K562 (cell line): ENCODE measurements around the gene SSBP1. TPM values are rescaled to one million over a fixed set of nuclear protein-coding genes. Genes with fewer than 3 reads are reported as not detected.
A peak's percentile ranks its signal among the peaks of the same experiment; 100 is the strongest.

ENCODE experiments used
- BHLHE40 ChIP-seq: IDR thresholded peaks from 2 replicates; pipeline ENCODE4 v1.6.1; 2011; ENCODE audit warnings: low read length, improper control_type of control experiment
- CBX8 ChIP-seq: fragments of 200-600 bp; sonication (generic); IDR thresholded peaks from 2 replicates; pipeline ENCODE4 v1.6.1; 2012; ENCODE audit warnings: borderline replicate concordance, mixed run types, low read depth, mild to moderate bottlenecking, moderate library complexity, mixed read lengths, low read length, control low read depth, inconsistent platforms; ENCODE audit not compliant: poor library complexity, severe bottlenecking; ENCODE audit errors: extremely low read depth
- FOXM1 ChIP-seq, 2 experiments: fragments of 450-650 bp in 1 of 2; sonication (generic) in 1 of 2; formaldehyde crosslinking in 1 of 2; IDR thresholded peaks; 2 replicates each; pipeline versions ENCODE4 v1.6.1 to v1.9.0; 2017 to 2022; ENCODE audit warnings: low read depth in 2 of 2, mild to moderate bottlenecking in 2 of 2, missing genetic modification reagents in 1 of 2, moderate library complexity in 1 of 2
- HMGN3 ChIP-seq: IDR thresholded peaks from 2 replicates; pipeline ENCODE4 v1.6.1; 2011; ENCODE audit warnings: borderline replicate concordance, low read depth, mild to moderate bottlenecking, mixed read lengths, low read length; ENCODE audit not compliant: insufficient read length; ENCODE audit errors: extremely low read depth
- KLF10 ChIP-seq: fragments of 250-450 bp; sonication (Bioruptor Pico); IDR thresholded peaks from 2 replicates; pipeline ENCODE4 v1.6.1; 2021; ENCODE audit warnings: matching md5 sums
- MAFF ChIP-seq: IDR thresholded peaks from 2 replicates; pipeline ENCODE4 v1.6.1; 2012; ENCODE audit warnings: low read length, improper control_type of control experiment
- PRMT5 ChIP-seq: sonication (generic); formaldehyde crosslinking; IDR thresholded peaks from 2 replicates; pipeline ENCODE4 v1.5.0; 2020; ENCODE audit warnings: missing genetic modification reagents
- RBBP5 ChIP-seq: fragments of 200-600 bp; sonication (generic); IDR thresholded peaks from 2 replicates; pipeline ENCODE4 v1.6.1; 2012; ENCODE audit warnings: borderline replicate concordance, mild to moderate bottlenecking, low read length, control low read depth, inconsistent platforms; ENCODE audit not compliant: insufficient read depth, poor library complexity, severe bottlenecking
- SNAPC5 ChIP-seq: fragments of 250-450 bp; sonication (Bioruptor Pico); IDR thresholded peaks from 2 replicates; pipeline ENCODE4 v1.8.0; 2021; ENCODE audit warnings: moderate library complexity, mild to moderate bottlenecking, inconsistent platforms
- ZNF263 ChIP-seq: sonication (generic); formaldehyde crosslinking; IDR thresholded peaks from 2 replicates; pipeline ENCODE4 v1.8.0; 2022; ENCODE audit warnings: mild to moderate bottlenecking, missing genetic modification reagents, borderline replicate concordance
- ZZZ3 ChIP-seq: fragments of 450-650 bp; IDR thresholded peaks from 2 replicates; pipeline ENCODE4 v1.6.1; 2016; ENCODE audit warnings: antibody characterized with exemption, mild to moderate bottlenecking, moderate library complexity
- polyA plus RNA-seq, 8 experiments: library from polyadenylated mRNA; depleted of rRNA in 4 of 8; stranded (reverse) in 5 of 8; unstranded in 3 of 8; fragments of >200 nt; fragmentation: Nextera tagmentation in 2 of 8; fragmentation: Illumina TruSeq in 1 of 8; extraction: Ambion mirVana in 2 of 8; extraction: Trizol in 1 of 8; gene quantifications; 2 replicates each; pipeline versions ENCODE4 v1.2.1 to v1.2.3, GENCODE V29; 2011 to 2014; ENCODE audit warnings: inconsistent platforms in 1 of 8, missing spikeins in 1 of 8
- total RNA-seq, 7 experiments: library from RNA; depleted of rRNA in 6 of 7; stranded (reverse); fragments of >200 nt in 6 of 7; fragmentation: Illumina TruSeq in 2 of 7; extraction: Trizol in 2 of 7; gene quantifications; 2 replicates each; pipeline versions ENCODE4 v1.2.1 to v1.2.3, GENCODE V29; 2011 to 2021; ENCODE audit warnings: low replicate concordance in 1 of 7
- TF ChIP-seq, protein P1 (sequence below), 2 experiments: fragments of 450-650 bp; conservative IDR thresholded peaks; 2 replicates each; pipeline ENCODE4 v1.6.1; 2017; ENCODE audit warnings: mild to moderate bottlenecking in 2 of 2, moderate library complexity in 2 of 2
- TF ChIP-seq, protein P2 (sequence below): fragments of 200-800 bp; sonication (Bioruptor generic); IDR thresholded peaks from 2 replicates; pipeline ENCODE4 v1.6.1; 2016; ENCODE audit warnings: missing genetic modification characterization, missing compliant biosample characterization
- TF ChIP-seq, protein P3 (sequence below): fragments of 200-800 bp; sonication (Bioruptor generic); IDR thresholded peaks from 2 replicates; pipeline ENCODE4 v1.6.1; 2017; ENCODE audit warnings: missing genetic modification characterization, missing compliant biosample characterization
- TF ChIP-seq, protein P4 (sequence below): fragments of 450-650 bp; IDR thresholded peaks from 2 replicates; pipeline ENCODE4 v1.6.1; 2016; ENCODE audit warnings: missing biosample characterization, missing genetic modification characterization

Gene SSBP1
- total and polyA plus RNA-seq, 9 of the 15 experiments (the other 6 are each of a cell fraction or from before 2014, with no cell fraction given), result 404 to 1,996 (median 835) TPM

DNA sequence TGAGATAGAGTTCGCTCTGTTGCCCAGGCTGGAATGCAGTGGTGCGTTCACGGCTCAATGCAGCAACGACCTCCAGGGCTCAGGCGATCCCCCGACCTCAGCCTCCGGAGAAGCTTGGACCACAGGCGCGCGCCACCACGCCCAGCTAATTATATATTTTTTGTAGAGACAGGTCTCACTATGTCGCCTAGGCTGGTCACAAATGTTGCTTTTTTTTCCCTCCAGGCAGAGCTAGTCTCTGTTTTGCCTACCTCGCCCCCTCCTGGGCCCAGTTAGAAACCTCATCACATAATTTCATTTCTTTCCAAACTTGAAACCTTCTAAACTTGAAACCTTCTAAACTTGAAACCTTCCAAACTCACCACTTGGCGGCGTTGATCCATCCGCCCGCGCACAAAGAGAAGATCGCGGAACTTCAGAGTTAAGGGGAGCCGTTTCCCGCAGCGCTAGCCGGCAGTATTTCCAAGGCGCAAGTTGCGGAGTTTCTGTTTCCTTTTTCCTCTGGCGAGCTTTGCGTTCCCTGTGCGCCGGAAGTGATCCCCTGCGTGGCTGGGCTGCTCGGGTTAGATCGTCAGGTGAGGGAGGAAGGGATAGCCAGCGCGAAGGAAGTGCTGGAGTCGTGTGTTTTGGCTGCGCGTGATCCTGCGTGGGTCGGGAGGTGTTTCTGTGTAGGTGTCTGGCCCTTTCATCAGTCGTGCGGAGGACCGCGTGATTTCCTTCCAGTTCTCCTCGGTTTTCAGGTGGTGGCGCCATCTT is at the start of gene SSBP1 (continued):
- peak; percentile 100 for TF ChIP-seq RBBP5
- TF ChIP-seq, protein P1, sequence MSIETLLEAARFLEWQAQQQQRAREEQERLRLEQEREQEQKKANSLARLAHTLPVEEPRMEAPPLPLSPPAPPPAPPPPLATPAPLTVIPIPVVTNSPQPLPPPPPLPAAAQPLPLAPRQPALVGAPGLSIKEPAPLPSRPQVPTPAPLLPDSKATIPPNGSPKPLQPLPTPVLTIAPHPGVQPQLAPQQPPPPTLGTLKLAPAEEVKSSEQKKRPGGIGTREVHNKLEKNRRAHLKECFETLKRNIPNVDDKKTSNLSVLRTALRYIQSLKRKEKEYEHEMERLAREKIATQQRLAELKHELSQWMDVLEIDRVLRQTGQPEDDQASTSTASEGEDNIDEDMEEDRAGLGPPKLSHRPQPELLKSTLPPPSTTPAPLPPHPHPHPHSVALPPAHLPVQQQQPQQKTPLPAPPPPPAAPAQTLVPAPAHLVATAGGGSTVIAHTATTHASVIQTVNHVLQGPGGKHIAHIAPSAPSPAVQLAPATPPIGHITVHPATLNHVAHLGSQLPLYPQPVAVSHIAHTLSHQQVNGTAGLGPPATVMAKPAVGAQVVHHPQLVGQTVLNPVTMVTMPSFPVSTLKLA (conservative IDR thresholded peaks at IDR 0.05), result peak; percentile 94 to 98
- no peak for TF ChIP-seq CBX8
- TF ChIP-seq KLF10, result no peak; the same call in 1 of the 2 replicates
- TF ChIP-seq, protein P2, sequence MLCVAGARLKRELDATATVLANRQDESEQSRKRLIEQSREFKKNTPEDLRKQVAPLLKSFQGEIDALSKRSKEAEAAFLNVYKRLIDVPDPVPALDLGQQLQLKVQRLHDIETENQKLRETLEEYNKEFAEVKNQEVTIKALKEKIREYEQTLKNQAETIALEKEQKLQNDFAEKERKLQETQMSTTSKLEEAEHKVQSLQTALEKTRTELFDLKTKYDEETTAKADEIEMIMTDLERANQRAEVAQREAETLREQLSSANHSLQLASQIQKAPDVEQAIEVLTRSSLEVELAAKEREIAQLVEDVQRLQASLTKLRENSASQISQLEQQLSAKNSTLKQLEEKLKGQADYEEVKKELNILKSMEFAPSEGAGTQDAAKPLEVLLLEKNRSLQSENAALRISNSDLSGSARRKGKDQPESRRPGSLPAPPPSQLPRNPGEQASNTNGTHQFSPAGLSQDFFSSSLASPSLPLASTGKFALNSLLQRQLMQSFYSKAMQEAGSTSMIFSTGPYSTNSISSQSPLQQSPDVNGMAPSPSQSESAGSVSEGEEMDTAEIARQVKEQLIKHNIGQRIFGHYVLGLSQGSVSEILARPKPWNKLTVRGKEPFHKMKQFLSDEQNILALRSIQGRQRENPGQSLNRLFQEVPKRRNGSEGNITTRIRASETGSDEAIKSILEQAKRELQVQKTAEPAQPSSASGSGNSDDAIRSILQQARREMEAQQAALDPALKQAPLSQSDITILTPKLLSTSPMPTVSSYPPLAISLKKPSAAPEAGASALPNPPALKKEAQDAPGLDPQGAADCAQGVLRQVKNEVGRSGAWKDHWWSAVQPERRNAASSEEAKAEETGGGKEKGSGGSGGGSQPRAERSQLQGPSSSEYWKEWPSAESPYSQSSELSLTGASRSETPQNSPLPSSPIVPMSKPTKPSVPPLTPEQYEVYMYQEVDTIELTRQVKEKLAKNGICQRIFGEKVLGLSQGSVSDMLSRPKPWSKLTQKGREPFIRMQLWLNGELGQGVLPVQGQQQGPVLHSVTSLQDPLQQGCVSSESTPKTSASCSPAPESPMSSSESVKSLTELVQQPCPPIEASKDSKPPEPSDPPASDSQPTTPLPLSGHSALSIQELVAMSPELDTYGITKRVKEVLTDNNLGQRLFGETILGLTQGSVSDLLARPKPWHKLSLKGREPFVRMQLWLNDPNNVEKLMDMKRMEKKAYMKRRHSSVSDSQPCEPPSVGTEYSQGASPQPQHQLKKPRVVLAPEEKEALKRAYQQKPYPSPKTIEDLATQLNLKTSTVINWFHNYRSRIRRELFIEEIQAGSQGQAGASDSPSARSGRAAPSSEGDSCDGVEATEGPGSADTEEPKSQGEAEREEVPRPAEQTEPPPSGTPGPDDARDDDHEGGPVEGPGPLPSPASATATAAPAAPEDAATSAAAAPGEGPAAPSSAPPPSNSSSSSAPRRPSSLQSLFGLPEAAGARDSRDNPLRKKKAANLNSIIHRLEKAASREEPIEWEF, result 0 out of 2 replicates have a peak, but pooled peaks have one; percentile 33
- TF ChIP-seq HMGN3, result peak; percentile 62
- TF ChIP-seq, protein P3, sequence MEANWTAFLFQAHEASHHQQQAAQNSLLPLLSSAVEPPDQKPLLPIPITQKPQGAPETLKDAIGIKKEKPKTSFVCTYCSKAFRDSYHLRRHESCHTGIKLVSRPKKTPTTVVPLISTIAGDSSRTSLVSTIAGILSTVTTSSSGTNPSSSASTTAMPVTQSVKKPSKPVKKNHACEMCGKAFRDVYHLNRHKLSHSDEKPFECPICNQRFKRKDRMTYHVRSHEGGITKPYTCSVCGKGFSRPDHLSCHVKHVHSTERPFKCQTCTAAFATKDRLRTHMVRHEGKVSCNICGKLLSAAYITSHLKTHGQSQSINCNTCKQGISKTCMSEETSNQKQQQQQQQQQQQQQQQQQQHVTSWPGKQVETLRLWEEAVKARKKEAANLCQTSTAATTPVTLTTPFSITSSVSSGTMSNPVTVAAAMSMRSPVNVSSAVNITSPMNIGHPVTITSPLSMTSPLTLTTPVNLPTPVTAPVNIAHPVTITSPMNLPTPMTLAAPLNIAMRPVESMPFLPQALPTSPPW (CRISPR knock-in tag), result peak; percentile 73
- TF ChIP-seq PRMT5, result no peak
- peak; percentile 87 for TF ChIP-seq FOXM1 (IDR thresholded peaks at IDR 0.05; ENCODE audit: low read depth)
- TF ChIP-seq FOXM1 (CRISPR knock-in tag; IDR thresholded peaks at IDR 0.05; ENCODE audit: low read depth), result no peak; the same call in 1 of the 2 replicates
- no peak for TF ChIP-seq MAFF
- no peak for TF ChIP-seq SNAPC5 (CRISPR knock-in tag)
- no peak; the same call in none of the 2 replicates for TF ChIP-seq BHLHE40
- peak; percentile 82 for TF ChIP-seq ZZZ3
- no peak for TF ChIP-seq ZNF263 (CRISPR knock-in tag)
- TF ChIP-seq, protein P4, sequence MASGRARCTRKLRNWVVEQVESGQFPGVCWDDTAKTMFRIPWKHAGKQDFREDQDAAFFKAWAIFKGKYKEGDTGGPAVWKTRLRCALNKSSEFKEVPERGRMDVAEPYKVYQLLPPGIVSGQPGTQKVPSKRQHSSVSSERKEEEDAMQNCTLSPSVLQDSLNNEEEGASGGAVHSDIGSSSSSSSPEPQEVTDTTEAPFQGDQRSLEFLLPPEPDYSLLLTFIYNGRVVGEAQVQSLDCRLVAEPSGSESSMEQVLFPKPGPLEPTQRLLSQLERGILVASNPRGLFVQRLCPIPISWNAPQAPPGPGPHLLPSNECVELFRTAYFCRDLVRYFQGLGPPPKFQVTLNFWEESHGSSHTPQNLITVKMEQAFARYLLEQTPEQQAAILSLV, result no peak
